Natural killer cell (primary cell): ENCODE results near the gene DCST1. TPM values are rescaled to one million over a fixed set of nuclear protein-coding genes. Genes with fewer than 3 reads are reported as not detected.

Experiments used
- ATAC-seq, 3 donors: fragments of 150-1000 bp in 2 of 3; fragments of 200-7000 bp in 1 of 3; cut with Tn5 transposase; 1 replicate in 1 of 3; 2 replicates in 2 of 3; pipeline ENCODE4 v1.10.0; 2021; ENCODE audit warnings: mild to moderate bottlenecking in 2 of 3, moderate library complexity in 2 of 3
- DNase-seq, 2 donors: peaks; one replicate each; pipeline versions ENCODE4 v3.0.0 to v3.0.0-alpha.2; 2013 to 2021; ENCODE audit warnings: mixed read lengths in 1 of 2
- H3K27ac ChIP-seq: one replicate; pipeline ENCODE4 v1.5.1; 2013; ENCODE audit warnings: mild to moderate bottlenecking, low read length
- H3K27me3 ChIP-seq: one replicate; pipeline ENCODE4 v1.6.1; 2013; ENCODE audit warnings: low read length; ENCODE audit not compliant: control insufficient read depth, insufficient read depth
- H3K36me3 ChIP-seq: one replicate; pipeline ENCODE4 v1.6.1; 2013; ENCODE audit warnings: low read length; ENCODE audit not compliant: control insufficient read depth, insufficient read depth
- H3K4me1 ChIP-seq: one replicate; pipeline ENCODE4 v1.6.1; 2013; ENCODE audit warnings: low read length; ENCODE audit not compliant: control insufficient read depth, insufficient read depth
- H3K4me3 ChIP-seq: one replicate; pipeline ENCODE4 v1.5.1; 2013; ENCODE audit warnings: low read length
- H3K9me3 ChIP-seq: one replicate; pipeline ENCODE4 v1.6.1; 2013; ENCODE audit warnings: low read length; ENCODE audit not compliant: control insufficient read depth, insufficient read depth
- H3K27ac Mint-ChIP-seq, 2 donors: one replicate each; pipeline ENCODE4 v1.8.0; 2022; ENCODE audit warnings: mild to moderate bottlenecking in 2 of 2, mixed read lengths in 2 of 2, moderate library complexity in 1 of 2
- H3K27me3 Mint-ChIP-seq, 2 donors: one replicate each; pipeline ENCODE4 v1.8.0; 2022; ENCODE audit warnings: low read depth in 2 of 2, mixed read lengths in 2 of 2
- H3K36me3 Mint-ChIP-seq: one replicate; pipeline ENCODE4 v1.8.0; 2022; ENCODE audit warnings: mixed read lengths
- H3K4me1 Mint-ChIP-seq, 2 donors: one replicate each; pipeline ENCODE4 v1.8.0; 2022; ENCODE audit warnings: mixed read lengths in 2 of 2
- H3K4me3 Mint-ChIP-seq: one replicate; pipeline ENCODE4 v1.8.0; 2022; ENCODE audit warnings: mild to moderate bottlenecking, moderate library complexity, mixed read lengths
- H3K9me3 Mint-ChIP-seq, 2 donors: one replicate each; pipeline ENCODE4 v1.8.0; 2022; ENCODE audit warnings: mixed read lengths in 2 of 2
- WGBS: methylation state at CpG from one replicate; pipeline ENCODE4 v1.1.7; 2013; ENCODE audit warnings: missing lambda C conversion rate; ENCODE audit not compliant: insufficient coverage; 5-methylcytosine and 5-hydroxymethylcytosine counted together
- intact Hi-C: fragments of 100-400 bp; cut with micrococcal nuclease; formaldehyde crosslinking; loops from one replicate; pipeline ENCODE4 v1.14.2; 2022
- total RNA-seq, 4 donors: library from RNA; stranded (reverse); fragments of 120-200 nt in 1 of 4; gene quantifications; one replicate each; pipeline versions ENCODE4 v1.2.3 to v1.2.4, GENCODE V29; 2013 to 2022
- TF ChIP-seq, protein P1 (sequence below): fragments of 200-600 bp; IDR thresholded peaks from one replicate; pipeline ENCODE4 v1.8.0; 2022; ENCODE audit warnings: antibody characterized with exemption

DCST1 gene
- total RNA-seq, 3 donors from 2014 or later (not counting 1 experiment from before 2014, with no cell fraction given) = 0.35 to 0.60 TPM; not detected in 1

DNA sequence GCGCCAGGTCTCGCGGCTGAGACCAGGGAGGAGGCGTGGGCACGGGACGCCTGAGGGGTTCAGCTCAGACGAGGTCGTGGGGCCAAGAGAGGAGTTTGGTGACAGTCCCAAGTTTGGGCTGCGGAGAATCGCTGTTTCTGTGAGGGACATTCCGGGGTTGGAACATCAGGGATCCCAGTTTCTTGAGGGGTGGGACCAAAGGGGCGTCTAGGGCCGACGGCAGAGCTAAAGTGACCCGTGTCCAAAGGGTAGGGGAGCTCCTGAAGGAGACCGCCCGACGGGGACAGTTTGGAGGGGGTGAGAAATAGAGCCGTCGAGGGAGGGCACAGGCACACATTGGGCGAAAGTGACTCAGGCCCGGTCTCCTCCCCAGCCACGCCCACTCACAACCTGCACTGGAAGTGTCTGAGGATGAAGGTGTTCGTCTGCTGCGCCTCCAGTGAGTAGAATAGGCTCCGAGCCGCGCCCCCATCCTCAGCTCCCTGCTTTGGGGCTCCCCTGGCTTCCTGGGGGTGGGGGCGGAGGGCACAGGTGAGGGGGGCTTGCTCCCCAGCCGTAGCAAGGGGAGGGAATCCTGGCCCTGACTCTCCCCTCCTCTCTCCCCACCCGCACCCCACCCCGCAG lies 52.0 kb downstream of the DCST1 start:
- Mint-ChIP-seq H3K9me3 (no peaks in the 10 kb centered on the region), H3K36me3 (no peaks in the 10 kb centered on the region), H3K4me3 (peak overlapping the region; percentile 94), H3K4me1 (peaks cover 29 to 45% of the 10 kb centered on the region in 2 donors), H3K27me3 (peaks cover 16 to 23% of the 10 kb centered on the region in 2 donors), H3K27ac (peak overlapping the region; percentile 87 to 96)
- H3K27ac ChIP-seq = peak overlapping the region; percentile 88
- no peaks in the 10 kb centered on the region for H3K36me3 ChIP-seq
- no peaks in the 10 kb centered on the region for H3K9me3 ChIP-seq
- peaks cover 46% of the 10 kb centered on the region for H3K4me1 ChIP-seq
- 2% methylated on average over 29 of the region's 32 CpGs for WGBS
- peaks cover 36% of the 10 kb centered on the region for H3K27me3 ChIP-seq
- DNase-seq (peak; percentile 59 to 84), ATAC-seq (peak; percentile 10 to 46 (median 28))
- peak overlapping the region; percentile 61 for H3K4me3 ChIP-seq
- TF ChIP-seq, protein P1, sequence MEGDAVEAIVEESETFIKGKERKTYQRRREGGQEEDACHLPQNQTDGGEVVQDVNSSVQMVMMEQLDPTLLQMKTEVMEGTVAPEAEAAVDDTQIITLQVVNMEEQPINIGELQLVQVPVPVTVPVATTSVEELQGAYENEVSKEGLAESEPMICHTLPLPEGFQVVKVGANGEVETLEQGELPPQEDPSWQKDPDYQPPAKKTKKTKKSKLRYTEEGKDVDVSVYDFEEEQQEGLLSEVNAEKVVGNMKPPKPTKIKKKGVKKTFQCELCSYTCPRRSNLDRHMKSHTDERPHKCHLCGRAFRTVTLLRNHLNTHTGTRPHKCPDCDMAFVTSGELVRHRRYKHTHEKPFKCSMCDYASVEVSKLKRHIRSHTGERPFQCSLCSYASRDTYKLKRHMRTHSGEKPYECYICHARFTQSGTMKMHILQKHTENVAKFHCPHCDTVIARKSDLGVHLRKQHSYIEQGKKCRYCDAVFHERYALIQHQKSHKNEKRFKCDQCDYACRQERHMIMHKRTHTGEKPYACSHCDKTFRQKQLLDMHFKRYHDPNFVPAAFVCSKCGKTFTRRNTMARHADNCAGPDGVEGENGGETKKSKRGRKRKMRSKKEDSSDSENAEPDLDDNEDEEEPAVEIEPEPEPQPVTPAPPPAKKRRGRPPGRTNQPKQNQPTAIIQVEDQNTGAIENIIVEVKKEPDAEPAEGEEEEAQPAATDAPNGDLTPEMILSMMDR = no peak
- intact Hi-C loops = loop anchor here (1.0 to 2.0 kb wide), 5 partner anchors 15 to 526 kb away; partner anchors contain the start of genes EFNA4, KRTCAP2 and TRIM46

DNA sequence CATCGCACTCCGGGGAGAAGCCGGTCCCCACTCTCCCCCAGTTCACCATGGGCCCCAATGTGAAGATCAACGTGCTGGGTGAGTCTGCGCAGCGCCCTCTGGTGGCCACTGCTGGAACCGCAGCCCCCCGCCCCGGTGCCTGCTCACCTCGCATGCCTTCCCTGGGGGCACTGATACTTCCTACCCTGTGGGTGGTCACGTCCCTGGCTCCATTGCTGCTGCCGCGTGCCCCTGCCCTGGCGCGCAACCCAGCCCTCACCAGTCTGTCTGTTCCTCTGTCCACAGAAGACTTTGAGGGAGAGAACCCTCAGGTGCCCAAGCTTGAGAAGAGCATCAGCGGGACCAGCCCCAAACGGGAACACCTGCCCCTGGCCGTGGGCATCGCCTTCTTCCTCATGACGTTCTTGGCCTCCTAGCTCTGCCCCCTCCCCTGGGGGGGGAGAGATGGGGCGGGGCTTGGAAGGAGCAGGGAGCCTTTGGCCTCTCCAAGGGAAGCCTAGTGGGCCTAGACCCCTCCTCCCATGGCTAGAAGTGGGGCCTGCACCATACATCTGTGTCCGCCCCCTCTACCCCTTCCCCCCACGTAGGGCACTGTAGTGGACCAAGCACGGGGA lies 52.6 kb downstream of the DCST1 start:
- H3K4me3 ChIP-seq = peak overlapping the region; percentile 61
- H3K4me1 Mint-ChIP-seq = peaks cover 28 to 44% of the 10 kb centered on the region in 2 donors
- peaks cover 42% of the 10 kb centered on the region for H3K4me1 ChIP-seq
- no peaks in the 10 kb centered on the region for H3K9me3 Mint-ChIP-seq
- DNase-seq (peak; percentile 82 to 89), ATAC-seq (peak; percentile 15 to 51 (median 24))
- no peaks in the 10 kb centered on the region for H3K36me3 ChIP-seq
- TF ChIP-seq, protein P1 = peak; percentile 99
- H3K27ac Mint-ChIP-seq = peak overlapping the region; percentile 46 to 87
- peaks cover 14 to 22% of the 10 kb centered on the region in 2 donors for H3K27me3 Mint-ChIP-seq
- H3K27me3 ChIP-seq = peaks cover 31% of the 10 kb centered on the region
- H3K4me3 Mint-ChIP-seq = peak overlapping the region; percentile 79
- WGBS = 12% methylated on average over 23 of the region's 24 CpGs
- no peaks in the 10 kb centered on the region for H3K9me3 ChIP-seq
- no peak overlapping the region for H3K27ac ChIP-seq
- intact Hi-C loops = no loop called here
- H3K36me3 Mint-ChIP-seq = no peaks in the 10 kb centered on the region

DNA sequence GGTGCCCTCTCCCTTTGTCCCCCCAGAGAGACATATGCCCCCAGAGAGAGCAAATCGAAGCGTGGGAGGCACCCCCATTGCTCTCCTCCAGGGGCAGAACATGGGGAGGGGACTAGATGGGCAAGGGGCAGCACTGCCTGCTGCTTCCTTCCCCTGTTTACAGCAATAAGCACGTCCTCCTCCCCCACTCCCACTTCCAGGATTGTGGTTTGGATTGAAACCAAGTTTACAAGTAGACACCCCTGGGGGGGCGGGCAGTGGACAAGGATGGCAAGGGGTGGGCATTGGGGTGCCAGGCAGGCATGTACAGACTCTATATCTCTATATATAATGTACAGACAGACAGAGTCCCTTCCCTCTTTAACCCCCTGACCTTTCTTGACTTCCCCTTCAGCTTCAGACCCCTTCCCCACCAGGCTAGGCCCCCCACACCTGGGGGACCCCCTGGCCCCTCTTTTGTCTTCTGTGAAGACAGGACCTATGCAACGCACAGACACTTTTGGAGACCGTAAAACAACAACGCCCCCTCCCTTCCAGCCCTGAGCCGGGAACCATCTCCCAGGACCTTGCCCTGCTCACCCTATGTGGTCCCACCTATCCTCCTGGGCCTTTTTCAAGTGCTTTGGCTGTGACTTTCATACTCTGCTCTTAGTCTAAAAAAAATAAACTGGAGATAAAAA lies 53.4 kb downstream of the DCST1 start:
- Histone ChIP-seq H3K27me3 (peaks cover 25% of the 10 kb centered on the region), H3K4me1 (peaks cover 41% of the 10 kb centered on the region), H3K36me3 (no peaks in the 10 kb centered on the region), H3K9me3 (no peaks in the 10 kb centered on the region), H3K27ac (no peak overlapping the region), H3K4me3 (no peak overlapping the region)
- Mint-ChIP-seq H3K27me3 (peaks cover 6 to 16% of the 10 kb centered on the region in 2 donors), H3K27ac (no peak overlapping the region), H3K36me3 (no peaks in the 10 kb centered on the region), H3K4me1 (peaks cover 21 to 37% of the 10 kb centered on the region in 2 donors), H3K4me3 (no peak overlapping the region), H3K9me3 (no peaks in the 10 kb centered on the region)
- WGBS = 83% methylated on average over 5 of the region's 8 CpGs
- DNase-seq = peak in 1 of 2 donors; percentile 4
- no peak for ATAC-seq
- intact Hi-C loops = no loop called here
- TF ChIP-seq, protein P1 = no peak
